Activated CD4-positive, alpha-beta memory T cell treated with anti-CD3 and anti-CD28 coated beads for 36 hours (primary cell): Measurements from ENCODE around the gene MMP24OS. TPM values are rescaled to one million over a fixed set of nuclear protein-coding genes. Genes with fewer than 3 reads are reported as not detected.
"Not testable (repeated sequence)": the region's sequence is repeated elsewhere in the genome, so short reads cannot be mapped to it uniquely, and the experiment has no call there.

Experiments used
- CTCF ChIA-PET: fragments of 350-600 bp; sonication (Branson Sonifier 250); formaldehyde crosslinking; loops from one replicate; lab custom pipeline; 2021; ENCODE audit warnings: antibody characterized with exemption, inconsistent platforms; lab: Charles Lee
- POLR2A ChIA-PET: fragments of 350-600 bp; sonication (Branson Sonifier 250); formaldehyde crosslinking; loops from one replicate; lab custom pipeline; 2021; ENCODE audit warnings: antibody characterized with exemption; lab: Charles Lee
- DNase-seq: peaks from one replicate; pipeline ENCODE4 v3.0.0-alpha.2; 2020
- H3K27ac Mint-ChIP-seq: one replicate; pipeline ENCODE4 v1.8.0; 2021; ENCODE audit warnings: mixed read lengths
- H3K27me3 Mint-ChIP-seq: one replicate; pipeline ENCODE4 v1.8.0; 2021; ENCODE audit warnings: mixed read lengths
- H3K36me3 Mint-ChIP-seq: one replicate; pipeline ENCODE4 v1.8.0; 2021; ENCODE audit warnings: mixed read lengths
- H3K4me1 Mint-ChIP-seq: one replicate; pipeline ENCODE4 v1.8.0; 2021; ENCODE audit warnings: low read depth, mixed read lengths
- H3K4me3 Mint-ChIP-seq: one replicate; pipeline ENCODE4 v1.8.0; 2021; ENCODE audit warnings: mild to moderate bottlenecking, mixed read lengths
- H3K9me3 Mint-ChIP-seq: one replicate; pipeline ENCODE4 v1.8.0; 2021; ENCODE audit warnings: mixed read lengths
- intact Hi-C: fragments of 100-400 bp; cut with micrococcal nuclease; formaldehyde crosslinking; loops from one replicate; pipeline ENCODE4 v1.15.1; 2023
- total RNA-seq, 2 experiments: library from RNA; stranded (reverse); gene quantifications; one replicate each; pipeline ENCODE4 v1.2.3, GENCODE V29; 2021

MMP24OS gene
- total RNA-seq, 2 experiments from 2014 or later, result 35.0 to 38.1 TPM

DNA sequence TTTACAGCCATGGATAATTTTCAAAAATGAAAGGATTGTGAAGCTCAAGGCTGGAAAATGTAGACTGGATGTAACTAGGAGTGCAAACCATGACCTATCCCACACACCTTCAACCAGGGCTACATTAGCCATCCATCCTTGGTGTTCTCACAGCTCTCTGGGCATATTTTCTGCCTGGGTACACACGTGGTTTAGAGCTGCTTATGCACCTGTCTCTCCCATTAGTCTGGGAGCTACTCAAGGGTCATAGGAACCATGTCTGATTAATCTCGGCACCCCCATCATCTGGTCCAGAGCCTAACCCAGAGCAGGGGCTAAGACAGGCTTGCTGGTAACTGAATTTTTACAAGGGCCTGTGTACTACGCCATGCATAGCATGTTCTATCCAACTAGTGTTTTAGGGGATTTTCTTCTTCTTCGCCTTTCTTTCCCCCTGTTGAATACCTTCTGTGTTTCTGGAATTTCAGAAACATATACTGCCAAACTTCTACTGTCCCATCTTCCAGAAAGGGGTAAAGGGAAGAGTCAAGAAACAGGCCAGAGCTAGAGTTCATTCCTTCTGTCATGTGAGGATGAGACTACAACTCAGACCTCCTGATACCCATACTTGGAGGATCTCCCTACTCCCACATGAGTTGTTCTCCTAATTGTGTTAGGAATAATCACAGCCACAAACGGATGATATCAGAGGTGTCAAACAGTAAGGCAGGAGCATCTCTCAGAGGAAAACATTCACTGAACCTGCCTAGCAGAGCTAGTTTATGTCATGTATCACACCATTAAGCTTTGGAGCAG is 39.7 kb upstream of the MMP24OS start:
- Mint-ChIP-seq H3K27ac (peak overlapping the region; percentile 5), H3K4me3 (no peak overlapping the region), H3K4me1 (peaks cover 41% of the 10 kb centered on the region), H3K36me3 (peaks cover 3% of the 10 kb centered on the region), H3K9me3 (no peaks in the 10 kb centered on the region), H3K27me3 (no peaks in the 10 kb centered on the region)
- ChIA-PET POLR2A (no interaction called here), CTCF (interaction anchor here (1.5 to 3.0 kb wide), 3 partner anchors 10 to 14 kb away, joined by 8 to 22 read pairs (median 10); no protein-coding TSS in a partner anchor)
- intact Hi-C loops, result no loop called here
- no peak for DNase-seq

DNA sequence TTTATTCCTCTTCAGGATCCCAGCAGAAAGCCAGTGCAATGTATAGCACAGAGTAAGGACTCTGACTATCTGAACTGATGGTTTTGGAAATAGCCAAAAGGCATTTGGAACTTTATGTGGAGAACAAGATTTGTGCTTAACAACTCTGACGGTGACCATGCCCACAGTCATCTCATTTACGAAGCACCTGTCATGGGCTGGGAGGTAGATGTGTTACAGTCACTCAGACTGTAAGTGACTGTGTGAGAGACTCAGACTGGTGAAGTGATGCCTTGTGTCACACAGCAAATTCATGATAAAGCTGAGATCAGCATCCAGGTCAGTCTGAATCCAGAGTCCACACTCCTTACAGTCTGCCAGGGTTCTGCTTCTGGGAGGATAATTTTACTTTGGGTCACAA is 38.2 kb upstream of the MMP24OS start:
- Mint-ChIP-seq H3K4me3 (no peak overlapping the region), H3K36me3 (peaks cover 4% of the 10 kb centered on the region), H3K4me1 (peaks cover 55% of the 10 kb centered on the region), H3K27ac (peak overlapping the region; percentile 6), H3K9me3 (no peaks in the 10 kb centered on the region), H3K27me3 (no peaks in the 10 kb centered on the region)
- ChIA-PET CTCF (no interaction called here), POLR2A (interaction anchor here (1.0 kb wide), 1 partner anchor 10 kb away, joined by 3 read pairs; no protein-coding TSS in a partner anchor)
- no peak for DNase-seq
- intact Hi-C loops, result no loop called here

DNA sequence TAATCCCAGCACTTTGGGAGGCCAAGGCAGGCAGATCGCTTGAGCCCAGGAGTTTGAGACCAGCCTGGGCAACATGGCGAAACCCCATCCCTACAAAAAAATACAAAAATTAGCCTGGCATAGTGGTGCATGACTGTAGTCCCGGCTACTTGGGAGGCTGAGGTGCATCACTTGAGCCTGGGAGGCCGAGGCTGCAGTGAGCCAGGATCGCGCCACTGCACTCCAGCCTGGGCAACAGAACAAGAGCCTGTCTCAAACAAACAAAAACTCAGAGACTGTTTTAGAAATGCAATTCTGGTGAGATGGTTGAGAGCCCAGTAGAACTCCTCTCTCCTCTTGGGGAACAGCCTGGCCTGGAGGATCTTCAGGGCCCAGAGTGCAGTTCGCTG is 37.7 kb upstream of the MMP24OS start:
- H3K4me3 Mint-ChIP-seq, H3K36me3 Mint-ChIP-seq, DNase-seq, H3K27me3 Mint-ChIP-seq, H3K9me3 Mint-ChIP-seq, intact Hi-C loops: not testable (repeated sequence)
- H3K27ac Mint-ChIP-seq, result peak overlapping the region; percentile 69
- CTCF ChIA-PET, result interaction anchor here (1.3 to 4.6 kb wide), 2 partner anchors 12 to 14 kb away, joined by 6 to 32 read pairs; no protein-coding TSS in a partner anchor
- POLR2A ChIA-PET, result interaction anchor here (1.0 kb wide), 1 partner anchor 10 kb away, joined by 3 read pairs; no protein-coding TSS in a partner anchor
- peaks cover 58% of the 10 kb centered on the region for H3K4me1 Mint-ChIP-seq

GRCh38 chr20:35314816-35315631 is 37.1 kb upstream of the MMP24OS start:
- Mint-ChIP-seq H3K27me3 (no peaks in the 10 kb centered on the region), H3K27ac (peak overlapping the region; percentile 69), H3K36me3 (peaks cover 4% of the 10 kb centered on the region), H3K4me1 (peaks cover 57% of the 10 kb centered on the region), H3K9me3 (no peaks in the 10 kb centered on the region), H3K4me3 (no peak overlapping the region)
- no peak for DNase-seq
- CTCF ChIA-PET, result interaction anchor here (1.3 to 4.6 kb wide), 2 partner anchors 11 to 14 kb away, joined by 6 to 32 read pairs; no protein-coding TSS in a partner anchor
- POLR2A ChIA-PET, result no interaction called here
- intact Hi-C loops, result no loop called here

- intact Hi-C loops, result loop anchor here (2.0 kb wide), 1 partner anchor 16 kb away; no protein-coding TSS in a partner anchor
- H3K36me3 Mint-ChIP-seq, result peaks cover 4% of the 10 kb centered on the region
- H3K4me1 Mint-ChIP-seq, result peaks cover 56% of the 10 kb centered on the region
- H3K27me3 Mint-ChIP-seq, result no peaks in the 10 kb centered on the region
- CTCF ChIA-PET, result interaction anchor here (1.5 to 4.6 kb wide), 2 partner anchors 8 to 17 kb away, joined by 6 to 32 read pairs; no protein-coding TSS in a partner anchor
- DNase-seq, result peak; percentile 61
- H3K4me3 Mint-ChIP-seq, result no peak overlapping the region
- POLR2A ChIA-PET, result no interaction called here
- H3K27ac Mint-ChIP-seq, result peak overlapping the region; percentile 86
- H3K9me3 Mint-ChIP-seq, result no peaks in the 10 kb centered on the region
These were observed 34.4 kb upstream of the MMP24OS start for GRCh38 chr20:35312318-35312717.

GRCh38 chr20:35311822-35312221 is 33.9 kb upstream of the MMP24OS start:
- Mint-ChIP-seq H3K4me1 (peaks cover 61% of the 10 kb centered on the region), H3K4me3 (no peak overlapping the region), H3K36me3 (peaks cover 5% of the 10 kb centered on the region), H3K27ac (peak overlapping the region; percentile 86), H3K27me3 (no peaks in the 10 kb centered on the region), H3K9me3 (no peaks in the 10 kb centered on the region)
- ChIA-PET POLR2A (no interaction called here), CTCF (interaction anchor here (0.9 to 4.6 kb wide), 4 partner anchors 8 to 136 kb away, joined by 3 to 32 read pairs (median 6); no protein-coding TSS in a partner anchor)
- no peak for DNase-seq
- intact Hi-C loops, result loop anchor here (2.0 kb wide), 1 partner anchor 17 kb away; no protein-coding TSS in a partner anchor

DNA sequence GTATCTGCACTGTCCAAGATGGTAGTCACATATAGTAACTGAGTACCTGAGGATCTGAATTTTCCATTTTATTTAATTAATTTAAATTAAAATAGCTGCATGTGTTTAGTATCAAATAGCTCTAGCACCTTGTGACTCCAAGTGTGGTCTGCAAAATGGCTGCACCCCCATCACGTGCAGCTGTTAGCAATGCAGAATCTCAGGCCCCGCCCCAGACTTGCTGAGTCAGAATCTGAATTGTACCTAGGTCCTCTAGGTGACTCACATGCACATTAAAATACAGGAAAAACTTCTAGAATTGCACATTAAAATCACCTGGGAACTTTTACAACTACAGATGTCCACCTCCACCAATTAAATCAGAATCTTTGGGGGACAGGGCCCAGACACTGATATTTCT is 33.5 kb upstream of the MMP24OS start:
- Mint-ChIP-seq H3K4me1 (peaks cover 66% of the 10 kb centered on the region), H3K36me3 (peaks cover 9% of the 10 kb centered on the region), H3K27me3 (no peaks in the 10 kb centered on the region), H3K9me3 (no peaks in the 10 kb centered on the region), H3K27ac (peak overlapping the region; percentile 86), H3K4me3 (no peak overlapping the region)
- intact Hi-C loops, result no loop called here
- ChIA-PET POLR2A (no interaction called here), CTCF (interaction anchor here (0.9 to 4.6 kb wide), 3 partner anchors 8 to 136 kb away, joined by 3 to 32 read pairs (median 5); no protein-coding TSS in a partner anchor)
- peak; percentile 90 for DNase-seq

DNA sequence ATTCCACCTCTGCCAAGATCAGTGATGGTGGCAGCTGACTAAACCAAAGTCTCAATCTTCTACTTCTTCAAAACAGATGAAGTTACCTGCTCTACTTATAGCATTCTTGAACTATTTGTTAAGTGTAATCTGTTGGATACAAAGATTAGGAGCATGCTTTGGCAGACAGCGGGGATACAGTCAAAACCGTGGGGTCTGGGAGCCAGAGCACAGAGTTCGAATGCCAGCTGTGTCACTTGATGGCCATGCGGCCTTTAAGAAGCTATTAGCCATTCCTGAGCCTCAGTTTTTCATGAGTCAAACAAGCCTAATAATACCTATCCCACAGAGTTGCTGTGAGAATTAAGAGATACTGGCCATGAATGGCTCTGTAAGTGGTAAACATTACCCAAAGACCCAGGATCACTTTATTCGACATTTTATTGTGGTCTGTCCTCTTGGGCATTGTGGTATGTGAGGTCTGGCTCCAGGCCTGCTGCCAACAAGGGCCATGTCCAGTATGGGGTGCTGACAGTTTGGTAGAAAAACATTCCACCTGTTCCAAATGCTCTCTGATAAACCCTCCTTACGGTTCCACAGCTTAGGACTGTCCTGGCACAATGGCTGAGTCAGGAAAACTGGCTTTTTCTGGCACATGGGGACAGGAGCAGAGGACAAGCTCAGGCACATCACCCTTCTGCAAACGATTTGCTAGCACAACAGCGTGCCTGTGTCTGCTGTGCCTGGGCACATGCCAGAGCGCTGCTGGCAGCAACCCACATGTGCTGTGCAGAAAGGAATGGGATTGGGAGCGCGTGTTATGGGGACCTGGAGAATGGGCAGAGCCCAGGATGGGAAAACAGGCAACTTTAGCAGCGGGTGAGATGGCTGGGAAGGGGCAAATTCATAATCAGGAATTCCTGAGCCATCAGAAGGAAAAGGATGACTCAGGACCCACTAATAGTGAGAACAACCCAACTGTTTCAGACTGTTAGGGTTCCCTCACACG is 30.0 kb upstream of the MMP24OS start:
- no peak overlapping the region for H3K4me3 Mint-ChIP-seq
- H3K9me3 Mint-ChIP-seq, result no peaks in the 10 kb centered on the region
- H3K4me1 Mint-ChIP-seq, result peaks cover 75% of the 10 kb centered on the region
- POLR2A ChIA-PET, result interaction anchor here (0.6 to 4.0 kb wide), 3 partner anchors 21 to 626 kb away, joined by 3 to 15 read pairs (median 4); partner anchors contain the start of gene EIF6
- no peaks in the 10 kb centered on the region for H3K27me3 Mint-ChIP-seq
- CTCF ChIA-PET, result interaction anchor here (0.6 to 8.0 kb wide), 9 partner anchors 10 to 146 kb away, joined by 3 to 151 read pairs (median 37); partner anchors contain the start of genes CEP250 and GDF5
- DNase-seq, result no peak
- H3K36me3 Mint-ChIP-seq, result peaks cover 12% of the 10 kb centered on the region
- intact Hi-C loops, result no loop called here
- peak overlapping the region; percentile 15 for H3K27ac Mint-ChIP-seq

DNA sequence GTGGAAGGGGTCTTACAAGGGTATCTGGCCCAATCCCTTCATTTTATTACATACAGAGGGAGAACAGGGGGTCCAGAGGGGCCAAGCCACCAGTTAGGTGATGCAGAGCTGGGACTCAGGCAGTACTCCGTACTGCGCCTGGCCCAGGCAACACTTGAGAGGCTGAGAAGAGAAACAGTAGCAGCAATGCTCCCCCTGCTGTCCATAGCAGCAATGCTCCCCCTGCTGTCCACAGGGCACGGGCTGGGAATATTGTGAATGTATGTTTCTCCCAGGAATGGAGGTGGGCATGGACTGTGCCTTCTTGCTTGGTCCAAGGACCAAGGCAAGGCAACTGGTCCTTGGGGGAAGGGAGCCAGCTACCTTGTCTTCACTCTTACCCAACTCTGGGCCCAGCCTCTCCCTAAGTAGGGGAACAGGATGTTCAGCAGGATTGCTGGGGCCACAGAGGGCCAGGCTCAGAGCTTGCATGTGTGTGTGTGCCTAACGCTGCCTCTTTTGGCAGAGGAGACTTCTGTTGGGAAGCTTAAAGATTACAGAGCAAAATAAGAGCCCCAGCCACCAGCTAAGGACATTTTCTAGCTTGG is 29.1 kb upstream of the MMP24OS start:
- H3K27me3 Mint-ChIP-seq, result no peaks in the 10 kb centered on the region
- peaks cover 9% of the 10 kb centered on the region for H3K36me3 Mint-ChIP-seq
- ChIA-PET CTCF (interaction anchor here (0.6 to 8.0 kb wide), 11 partner anchors 9 to 465 kb away, joined by 3 to 151 read pairs (median 8); partner anchors contain the start of genes CEP250, EIF6 and GDF5), POLR2A (interaction anchor here (0.6 to 4.0 kb wide), 2 partner anchors 23 to 625 kb away, joined by 3 to 15 read pairs; partner anchors contain the start of gene EIF6)
- H3K9me3 Mint-ChIP-seq, result no peaks in the 10 kb centered on the region
- H3K4me1 Mint-ChIP-seq, result peaks cover 73% of the 10 kb centered on the region
- no peak overlapping the region for H3K4me3 Mint-ChIP-seq
- H3K27ac Mint-ChIP-seq, result peak overlapping the region; percentile 92
- intact Hi-C loops, result no loop called here
- DNase-seq, result peak; percentile 54
